ENCODE results near the gene ESD.

GRCh38 chr13:46830405-46831005 is 33.5 kb upstream of the ESD start:
- no peak for TF ChIP-seq POLR2A (IDR thresholded peaks at IDR 0.05; ENCODE audit: low read depth, low read length)
- no peak for TF ChIP-seq POLR2AphosphoS5 (IDR thresholded peaks at IDR 0.05; ENCODE audit: low read depth, low read length)
- no peak for TF ChIP-seq TAF1 (IDR thresholded peaks at IDR 0.05; ENCODE audit: low read depth, low read length)
- no peak for TF ChIP-seq SPI1 (IDR thresholded peaks at IDR 0.05; ENCODE audit: low read depth, low read length)
- TF ChIP-seq POU2F2 (IDR thresholded peaks at IDR 0.05; ENCODE audit: low read depth, low read length) = no peak
- TF ChIP-seq PAX5 (IDR thresholded peaks at IDR 0.05; ENCODE audit: insufficient read depth, low read length, severe bottlenecking) = no peak
